ENCODE results near the gene TCAF1. TPM values are rescaled to one million over a fixed set of nuclear protein-coding genes. Genes with fewer than 3 reads are reported as not detected.

Gene TCAF1
- total RNA-seq, 1 donor, result 61.5 TPM

GRCh38 chr7:143892527-143893300 is 9.3 kb downstream of the TCAF1 start:
- DNase-seq (ENCODE audit: low read depth), result peak; percentile 20
- peak; percentile 19 for TF ChIP-seq CTCF (IDR thresholded peaks at IDR 0.05; ENCODE audit: insufficient read depth, low read length)
- H3K4me3 ChIP-seq (ENCODE audit: low read depth, low read length), result no peak overlapping the region

- no peak for TF ChIP-seq CTCF (IDR thresholded peaks at IDR 0.05; ENCODE audit: insufficient read depth, low read length)
- no peak for DNase-seq (ENCODE audit: low read depth)
- H3K4me3 ChIP-seq (ENCODE audit: low read depth, low read length), result no peak overlapping the region
Measured at GRCh38 chr7:143891457-143891856, 10.5 kb downstream of the TCAF1 start.

DNA sequence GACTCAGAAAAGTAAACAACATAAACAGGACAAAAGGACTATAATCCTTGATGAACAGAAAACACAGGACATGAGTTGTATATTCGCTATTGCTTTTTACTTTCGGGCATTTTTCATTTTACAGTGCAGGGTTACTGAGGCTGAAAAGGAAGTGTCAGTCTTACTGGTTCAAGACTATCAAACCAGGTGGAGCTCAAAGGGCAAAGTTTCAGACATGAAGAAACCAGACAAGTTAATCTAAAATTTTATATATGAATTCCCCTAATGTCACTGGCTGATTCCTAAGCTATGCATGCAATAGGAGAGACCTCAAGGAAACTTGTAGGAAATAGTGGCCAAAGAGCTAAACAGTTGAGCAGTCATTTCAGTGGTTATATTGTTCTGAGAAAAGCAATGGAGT is 11.4 kb downstream of the TCAF1 start:
- no peak for DNase-seq (ENCODE audit: low read depth)
- TF ChIP-seq CTCF (IDR thresholded peaks at IDR 0.05; ENCODE audit: insufficient read depth, low read length), result no peak
- H3K4me3 ChIP-seq (ENCODE audit: low read depth, low read length), result no peak overlapping the region

- H3K4me3 ChIP-seq (ENCODE audit: low read depth, low read length), result no peak overlapping the region
- DNase-seq (ENCODE audit: low read depth), result no peak
- TF ChIP-seq CTCF (IDR thresholded peaks at IDR 0.05; ENCODE audit: insufficient read depth, low read length), result no peak
Measured at GRCh38 chr7:143889068-143889467, 12.9 kb downstream of the TCAF1 start.

- H3K4me3 ChIP-seq (ENCODE audit: low read depth, low read length), result no peak overlapping the region
- DNase-seq (ENCODE audit: low read depth), result no peak
Measured at GRCh38 chr7:143886826-143887477, 15.0 kb downstream of the TCAF1 start.

DNA sequence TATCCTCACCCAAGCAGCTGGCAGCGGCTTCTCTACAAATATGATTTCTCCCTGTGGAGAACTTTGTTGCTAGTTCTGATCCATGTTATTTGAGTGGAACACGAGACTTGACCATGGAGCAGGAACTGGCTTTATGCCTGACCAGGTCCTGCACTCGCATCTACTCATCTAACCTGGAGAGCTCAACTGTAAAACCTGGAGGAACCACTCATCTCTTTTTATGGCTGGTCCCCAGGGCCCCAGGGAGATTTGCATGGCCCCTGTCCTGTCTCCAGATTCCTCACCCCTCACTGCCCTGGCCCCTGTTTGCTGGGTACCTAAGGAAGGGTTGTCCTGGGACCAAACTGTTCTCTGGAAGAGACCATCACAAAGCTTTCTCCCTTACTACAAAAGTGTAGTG is 16.0 kb downstream of the TCAF1 start:
- H3K4me3 ChIP-seq (ENCODE audit: low read depth, low read length), result no peak overlapping the region
- TF ChIP-seq CTCF (IDR thresholded peaks at IDR 0.05; ENCODE audit: insufficient read depth, low read length), result no peak
- no peak for DNase-seq (ENCODE audit: low read depth)

More at GRCh38 chr7:143886826-143887477, 15.0 kb downstream of the TCAF1 start:
- no peak for TF ChIP-seq CTCF (IDR thresholded peaks at IDR 0.05; ENCODE audit: insufficient read depth, low read length)

Measured in fibroblast of the aortic adventitia (primary cell).